GM19099 (cell line): ENCODE results near the gene KCNQ1OT1.

Experiments used
- POLR2A ChIP-seq: IDR thresholded peaks from 3 replicates; pipeline ENCODE4 v1.6.1; 2011; ENCODE audit warnings: low read depth; ENCODE audit not compliant: insufficient read length; ENCODE audit errors: extremely low read depth

The KCNQ1OT1 gene

GRCh38 chr11:2563213-2564007 is 136.4 kb downstream of the KCNQ1OT1 start:
- TF ChIP-seq POLR2A: no peak

- no peak for TF ChIP-seq POLR2A
Measured at GRCh38 chr11:2562890-2563212, 136.9 kb downstream of the KCNQ1OT1 start.

GRCh38 chr11:2561696-2562581 is 137.9 kb downstream of the KCNQ1OT1 start:
- no peak for TF ChIP-seq POLR2A

- no peak for TF ChIP-seq POLR2A
Measured at GRCh38 chr11:2559527-2560311, 140.1 kb downstream of the KCNQ1OT1 start.

- no peak for TF ChIP-seq POLR2A
Measured at GRCh38 chr11:2558861-2559526, 140.8 kb downstream of the KCNQ1OT1 start.

GRCh38 chr11:2558397-2558796 is 141.4 kb downstream of the KCNQ1OT1 start:
- no peak for TF ChIP-seq POLR2A
